Hepatocyte (in vitro differentiated cells): ENCODE results near the gene DNAH6.

Source experiments
- CTCF ChIP-seq: fragments of 200-600 bp; sonication (generic); IDR thresholded peaks from 2 replicates; pipeline ENCODE4 v1.5.1; 2016; ENCODE audit warnings: antibody characterized with exemption, mild to moderate bottlenecking; ENCODE audit not compliant: poor library complexity
- EZH2 ChIP-seq: fragments of 200-600 bp; sonication (generic); IDR thresholded peaks from 2 replicates; pipeline ENCODE4 v1.6.1; 2016; ENCODE audit warnings: antibody characterized with exemption, mild to moderate bottlenecking, borderline replicate concordance
- EZH2phosphoT487 ChIP-seq: fragments of 200-600 bp; sonication (generic); IDR thresholded peaks from one replicate; pipeline ENCODE4 v1.6.1; 2018; ENCODE audit warnings: antibody characterized with exemption, mild to moderate bottlenecking, low read depth, moderate library complexity; ENCODE audit not compliant: unreplicated experiment, severe bottlenecking

DNA sequence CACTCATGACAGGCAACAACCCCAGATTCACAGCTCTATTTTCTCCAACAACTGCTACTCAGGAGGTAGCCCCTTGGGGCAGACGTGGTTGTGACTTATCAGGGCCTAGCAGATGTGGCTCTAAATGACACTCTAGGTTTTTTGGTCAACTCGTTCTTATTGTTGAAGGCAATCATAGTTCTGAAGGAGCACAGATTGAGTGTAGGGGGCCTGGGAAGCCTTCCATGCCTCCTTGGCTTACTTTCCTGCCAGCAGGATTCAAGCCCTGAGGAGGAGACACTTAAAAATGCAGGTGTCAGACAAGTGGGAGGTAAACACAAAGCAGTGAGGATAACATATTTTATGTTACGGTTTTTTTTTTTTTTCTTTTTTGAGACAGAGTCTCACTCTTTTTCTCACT, 33.7 kb upstream of the DNAH6 start:
- TF ChIP-seq CTCF = no peak
- no peak for TF ChIP-seq EZH2
- no peak for TF ChIP-seq EZH2phosphoT487
